ENCODE data around the gene RHBDL1.

RHBDL1 gene

GRCh38 chr16:723695-724094 is 48.2 kb downstream of the RHBDL1 start:
- no peaks in the 10 kb centered on the region for H3K9me3 ChIP-seq (ENCODE audit: control insufficient read depth, insufficient read depth, low read length)
- peaks cover 64% of the 10 kb centered on the region for H3K4me1 ChIP-seq (ENCODE audit: control insufficient read depth, low read length)
- 0 out of 2 replicates have a peak, but pooled peaks cover 3% of the 10 kb centered on the region for H4K20me1 ChIP-seq (ENCODE audit: control insufficient read depth, insufficient read depth, low read depth, low read length)
- no peak overlapping the region for H3K27ac ChIP-seq (ENCODE audit: low read depth, low read length)
- TF ChIP-seq EZH2phosphoT487 (IDR thresholded peaks at IDR 0.05; ENCODE audit: borderline replicate concordance, low read length) (no peak), CTCF (IDR thresholded peaks at IDR 0.05; ENCODE audit: low read depth, low read length, poor library complexity, severe bottlenecking) (no peak)
- H3F3A ChIP-seq (ENCODE audit: control insufficient read depth, insufficient read depth): peaks cover 11% of the 10 kb centered on the region; the same call in 1 of the 2 replicates
- peaks cover 9% of the 10 kb centered on the region for H3K79me2 ChIP-seq (ENCODE audit: control insufficient read depth, low read length)
- H3K9me2 ChIP-seq (replicated peaks; ENCODE audit: control insufficient read depth, low read length): no peaks in the 10 kb centered on the region
- peak overlapping the region; percentile 27 for H3K4me2 ChIP-seq (ENCODE audit: low read length)
- H3K27me3 ChIP-seq (ENCODE audit: control insufficient read depth, low read length): no peaks in the 10 kb centered on the region
- peaks cover 26% of the 10 kb centered on the region for H3K36me3 ChIP-seq (ENCODE audit: control insufficient read depth, low read length)
- H3K4me3 ChIP-seq (ENCODE audit: low read length): no peak overlapping the region

GRCh38 chr16:724188-725040 is 48.9 kb downstream of the RHBDL1 start:
- H4K20me1 ChIP-seq (ENCODE audit: control insufficient read depth, insufficient read depth, low read depth, low read length): 0 out of 2 replicates have a peak, but pooled peaks cover 3% of the 10 kb centered on the region
- TF ChIP-seq CTCF (IDR thresholded peaks at IDR 0.05; ENCODE audit: low read depth, low read length, poor library complexity, severe bottlenecking): no peak
- no peak for TF ChIP-seq EZH2phosphoT487 (IDR thresholded peaks at IDR 0.05; ENCODE audit: borderline replicate concordance, low read length)
- no peaks in the 10 kb centered on the region for H3K9me3 ChIP-seq (ENCODE audit: control insufficient read depth, insufficient read depth, low read length)
- H3K4me2 ChIP-seq (ENCODE audit: low read length): peak overlapping the region; percentile 27; the same call in 1 of the 2 replicates
- H3K27ac ChIP-seq (ENCODE audit: low read depth, low read length): no peak overlapping the region
- no peaks in the 10 kb centered on the region for H3K9me2 ChIP-seq (replicated peaks; ENCODE audit: control insufficient read depth, low read length)
- H3K79me2 ChIP-seq (ENCODE audit: control insufficient read depth, low read length): peaks cover 9% of the 10 kb centered on the region
- H3K4me3 ChIP-seq (ENCODE audit: low read length): no peak overlapping the region
- no peaks in the 10 kb centered on the region for H3K27me3 ChIP-seq (ENCODE audit: control insufficient read depth, low read length)
- peaks cover 61% of the 10 kb centered on the region for H3K4me1 ChIP-seq (ENCODE audit: control insufficient read depth, low read length)
- peaks cover 32% of the 10 kb centered on the region for H3K36me3 ChIP-seq (ENCODE audit: control insufficient read depth, low read length)
- peaks cover 12% of the 10 kb centered on the region; the same call in 1 of the 2 replicates for H3F3A ChIP-seq (ENCODE audit: control insufficient read depth, insufficient read depth)

- Histone ChIP-seq H3K9me2 (replicated peaks; ENCODE audit: control insufficient read depth, low read length) (no peaks in the 10 kb centered on the region), H3K4me2 (ENCODE audit: low read length) (no peak overlapping the region), H3K4me3 (ENCODE audit: low read length) (no peak overlapping the region), H3K9me3 (ENCODE audit: control insufficient read depth, insufficient read depth, low read length) (no peaks in the 10 kb centered on the region), H3F3A (ENCODE audit: control insufficient read depth, insufficient read depth) (peaks cover 10% of the 10 kb centered on the region; the same call in 1 of the 2 replicates), H3K27me3 (ENCODE audit: control insufficient read depth, low read length) (no peaks in the 10 kb centered on the region), H3K36me3 (ENCODE audit: control insufficient read depth, low read length) (peaks cover 38% of the 10 kb centered on the region), H3K27ac (ENCODE audit: low read depth, low read length) (no peak overlapping the region), H3K79me2 (ENCODE audit: control insufficient read depth, low read length) (peaks cover 9% of the 10 kb centered on the region), H4K20me1 (ENCODE audit: control insufficient read depth, insufficient read depth, low read depth, low read length) (0 out of 2 replicates have a peak, but pooled peaks cover 3% of the 10 kb centered on the region), H3K4me1 (ENCODE audit: control insufficient read depth, low read length) (peaks cover 56% of the 10 kb centered on the region)
- TF ChIP-seq EZH2phosphoT487 (IDR thresholded peaks at IDR 0.05; ENCODE audit: borderline replicate concordance, low read length) (no peak), CTCF (IDR thresholded peaks at IDR 0.05; ENCODE audit: low read depth, low read length, poor library complexity, severe bottlenecking) (no peak)
These were observed 49.5 kb downstream of the RHBDL1 start for GRCh38 chr16:725041-725376.
